ENCODE data around the gene SERPINE2.

SERPINE2 gene

DNA sequence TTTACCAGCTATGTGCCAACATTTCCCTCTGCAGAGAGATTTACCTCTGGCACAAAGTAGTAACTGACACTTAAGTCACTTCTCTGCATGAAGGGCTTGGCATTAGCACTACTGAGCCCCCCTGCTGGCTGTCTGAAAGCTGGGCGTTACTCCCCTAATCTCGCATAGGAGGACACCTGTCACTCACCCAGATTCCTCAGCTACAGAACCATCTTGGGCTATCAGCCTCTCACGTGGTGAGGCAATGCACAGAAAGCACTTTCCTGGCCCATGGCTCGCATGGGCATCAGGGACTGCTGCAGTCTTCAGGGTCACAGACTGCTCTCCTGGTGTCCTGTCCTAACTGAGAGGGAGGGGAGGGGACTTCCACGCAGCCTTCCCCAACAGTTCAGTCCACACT, 12.0 kb downstream of the SERPINE2 start:
- Histone ChIP-seq H3K9me2 (replicated peaks; ENCODE audit: low read depth, low read length) (no peaks in the 10 kb centered on the region), H3K27me3 (ENCODE audit: insufficient read depth, low read length, poor library complexity, severe bottlenecking) (no peaks in the 10 kb centered on the region), H3K4me3 (ENCODE audit: low read length, poor library complexity, severe bottlenecking) (peak overlapping the region; percentile 66), H3K4me1 (ENCODE audit: insufficient read depth, low read length, poor library complexity, severe bottlenecking) (peaks cover 54% of the 10 kb centered on the region), H3K9me3 (ENCODE audit: insufficient read depth, low read depth, low read length) (no peaks in the 10 kb centered on the region), H3K4me2 (ENCODE audit: low read depth, low read length, poor library complexity, severe bottlenecking) (peak overlapping the region; percentile 77), H4K20me1 (ENCODE audit: insufficient read depth, low read length, poor library complexity, severe bottlenecking) (no peaks in the 10 kb centered on the region), H3K9ac (ENCODE audit: low read depth, low read length, poor library complexity, severe bottlenecking) (peak overlapping the region; percentile 58), H3K36me3 (ENCODE audit: insufficient read depth, low read length) (no peaks in the 10 kb centered on the region), H3K79me2 (ENCODE audit: insufficient read depth, low read length) (no peaks in the 10 kb centered on the region; the same call in 1 of the 2 replicates), H2AFZ (ENCODE audit: low read length) (no peak overlapping the region), H3F3A (ENCODE audit: low read depth) (no peaks in the 10 kb centered on the region)
- TF ChIP-seq CTCF (conservative IDR thresholded peaks at IDR 0.05; ENCODE audit: low read length), result peak; percentile 28
- no peak for TF ChIP-seq EZH2phosphoT487 (IDR thresholded peaks at IDR 0.05; ENCODE audit: borderline replicate concordance)

DNA sequence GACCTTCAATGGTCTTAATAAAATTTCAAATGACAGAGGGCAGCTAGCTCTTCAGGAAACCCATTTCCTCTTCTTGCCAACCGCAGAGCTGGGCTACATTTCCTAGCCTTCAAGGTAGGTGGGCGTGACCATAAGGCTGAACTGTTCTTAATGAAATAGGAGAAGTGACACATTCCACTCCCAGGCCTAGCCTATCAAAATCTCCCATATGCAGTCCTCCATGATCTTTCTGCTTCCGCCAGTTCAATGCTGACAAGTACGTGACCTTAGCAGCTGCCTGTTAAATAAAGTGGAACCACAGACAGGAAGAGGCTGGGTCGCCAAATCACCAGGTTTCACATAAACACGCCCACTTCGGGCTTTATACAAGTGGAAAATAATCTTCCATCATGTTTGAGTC, 13.2 kb downstream of the SERPINE2 start:
- H3K4me2 ChIP-seq (ENCODE audit: low read depth, low read length, poor library complexity, severe bottlenecking), result peak overlapping the region; percentile 77
- TF ChIP-seq CTCF (conservative IDR thresholded peaks at IDR 0.05; ENCODE audit: low read length), result no peak
- TF ChIP-seq EZH2phosphoT487 (IDR thresholded peaks at IDR 0.05; ENCODE audit: borderline replicate concordance), result no peak
- no peaks in the 10 kb centered on the region for H3K9me3 ChIP-seq (ENCODE audit: insufficient read depth, low read depth, low read length)

GRCh38 chr2:224024270-224024669, 14.8 kb downstream of the SERPINE2 start:
- Histone ChIP-seq H3K4me3 (ENCODE audit: low read length, poor library complexity, severe bottlenecking) (no peak overlapping the region), H4K20me1 (ENCODE audit: insufficient read depth, low read length, poor library complexity, severe bottlenecking) (no peaks in the 10 kb centered on the region), H3K4me1 (ENCODE audit: insufficient read depth, low read length, poor library complexity, severe bottlenecking) (peaks cover 53% of the 10 kb centered on the region), H3K79me2 (ENCODE audit: insufficient read depth, low read length) (no peaks in the 10 kb centered on the region; the same call in 1 of the 2 replicates), H3K4me2 (ENCODE audit: low read depth, low read length, poor library complexity, severe bottlenecking) (peak overlapping the region; percentile 77), H3K9me3 (ENCODE audit: insufficient read depth, low read depth, low read length) (no peaks in the 10 kb centered on the region), H3K9ac (ENCODE audit: low read depth, low read length, poor library complexity, severe bottlenecking) (no peak overlapping the region), H2AFZ (ENCODE audit: low read length) (no peak overlapping the region), H3K36me3 (ENCODE audit: insufficient read depth, low read length) (no peaks in the 10 kb centered on the region), H3K9me2 (replicated peaks; ENCODE audit: low read depth, low read length) (no peaks in the 10 kb centered on the region), H3K27me3 (ENCODE audit: insufficient read depth, low read length, poor library complexity, severe bottlenecking) (no peaks in the 10 kb centered on the region), H3F3A (ENCODE audit: low read depth) (no peaks in the 10 kb centered on the region)
- TF ChIP-seq EZH2phosphoT487 (IDR thresholded peaks at IDR 0.05; ENCODE audit: borderline replicate concordance), result no peak
- TF ChIP-seq CTCF (conservative IDR thresholded peaks at IDR 0.05; ENCODE audit: low read length), result no peak

More for the DNA sequence above, 13.2 kb downstream of the SERPINE2 start:
- H4K20me1 ChIP-seq (ENCODE audit: insufficient read depth, low read length, poor library complexity, severe bottlenecking), result no peaks in the 10 kb centered on the region
- no peak overlapping the region for H2AFZ ChIP-seq (ENCODE audit: low read length)
- peak overlapping the region; percentile 66 for H3K4me3 ChIP-seq (ENCODE audit: low read length, poor library complexity, severe bottlenecking)
- no peaks in the 10 kb centered on the region for H3K27me3 ChIP-seq (ENCODE audit: insufficient read depth, low read length, poor library complexity, severe bottlenecking)
- peak overlapping the region; percentile 58 for H3K9ac ChIP-seq (ENCODE audit: low read depth, low read length, poor library complexity, severe bottlenecking)
- H3K79me2 ChIP-seq (ENCODE audit: insufficient read depth, low read length), result no peaks in the 10 kb centered on the region; the same call in 1 of the 2 replicates
- H3K9me2 ChIP-seq (replicated peaks; ENCODE audit: low read depth, low read length), result no peaks in the 10 kb centered on the region
- no peaks in the 10 kb centered on the region for H3K36me3 ChIP-seq (ENCODE audit: insufficient read depth, low read length)
- no peaks in the 10 kb centered on the region for H3F3A ChIP-seq (ENCODE audit: low read depth)
- H3K4me1 ChIP-seq (ENCODE audit: insufficient read depth, low read length, poor library complexity, severe bottlenecking), result peaks cover 53% of the 10 kb centered on the region
